ENCODE measurements around the gene NCK2. TPM values are rescaled to one million over a fixed set of nuclear protein-coding genes. Genes with fewer than 3 reads are reported as not detected.

NCK2 gene
- polyA plus RNA-seq, 3 donors: 2.5 to 18.2 (median 7.6) TPM

- intact Hi-C loops (cut with micrococcal nuclease): no loop called here
- Histone ChIP-seq H3K9me3 (replicated peaks in 1 of 2; ENCODE audit: control insufficient read depth in 1 of 2, insufficient read depth in 1 of 2, low read length in 2 of 2) (no peaks in the 10 kb centered on the region), H3K27me3 (ENCODE audit: control insufficient read depth in 2 of 2, insufficient read depth in 2 of 2, low read length in 2 of 2) (no peaks in the 10 kb centered on the region), H3K79me2 (ENCODE audit: insufficient read depth, low read length) (peaks cover 65% of the 10 kb centered on the region), H3K4me2 (replicated peaks; ENCODE audit: extremely low read depth, low read length, poor library complexity, severe bottlenecking) (no peak overlapping the region), H3K4me3 (replicated peaks in 1 of 3; ENCODE audit: low read depth in 2 of 3, low read length in 3 of 3) (no peak overlapping the region), H3K9ac (ENCODE audit: insufficient read depth, low read length, poor library complexity, severe bottlenecking) (no peak overlapping the region), H3K36me3 (replicated peaks in 1 of 2; ENCODE audit: control insufficient read depth in 1 of 2, insufficient read depth in 2 of 2, low read length in 2 of 2) (no peaks in the 10 kb centered on the region), H2AFZ (ENCODE audit: insufficient read depth, low read depth, low read length, poor library complexity, severe bottlenecking) (no peak overlapping the region), H3K27ac (ENCODE audit: low read depth in 1 of 2, low read length in 2 of 2) (no peak overlapping the region), H4K20me1 (ENCODE audit: insufficient read depth, low read length) (peaks cover 35% of the 10 kb centered on the region), H3K4me1 (ENCODE audit: control insufficient read depth in 1 of 2, insufficient read depth in 2 of 2, low read length in 2 of 2) (peaks cover 21 to 30% of the 10 kb centered on the region in 2 donors)
- H3K36me3 Mint-ChIP-seq: peaks cover 0 to 7% of the 10 kb centered on the region in 2 donors
- no peak overlapping the region for H3K4me3 Mint-ChIP-seq
- TF ChIP-seq CTCF (IDR thresholded peaks at IDR 0.05): no peak
- H3K27ac Mint-ChIP-seq: no peak overlapping the region
- peaks cover 52% of the 10 kb centered on the region for H3K4me1 Mint-ChIP-seq
- WGBS (ENCODE audit: insufficient coverage): 90% methylated on average over 11 of the region's 18 CpGs
- peaks cover 0 to 3% (median 0%) of the 10 kb centered on the region in 7 donors for H3K9me3 Mint-ChIP-seq
- H3K27me3 Mint-ChIP-seq (ENCODE audit: low read depth in 3 of 3): peaks cover 0 to 2% (median 2%) of the 10 kb centered on the region in 3 donors
- no peak for DNase-seq
Measured at GRCh38 chr2:105783151-105783738, 38.5 kb downstream of the NCK2 start.

GRCh38 chr2:105783972-105784371 is 39.3 kb downstream of the NCK2 start:
- Histone ChIP-seq H3K36me3 (replicated peaks in 1 of 2; ENCODE audit: control insufficient read depth in 1 of 2, insufficient read depth in 2 of 2, low read length in 2 of 2) (no peaks in the 10 kb centered on the region), H3K9ac (ENCODE audit: insufficient read depth, low read length, poor library complexity, severe bottlenecking) (no peak overlapping the region), H3K79me2 (ENCODE audit: insufficient read depth, low read length) (peaks cover 64% of the 10 kb centered on the region), H2AFZ (ENCODE audit: insufficient read depth, low read depth, low read length, poor library complexity, severe bottlenecking) (no peak overlapping the region), H3K9me3 (replicated peaks in 1 of 2; ENCODE audit: control insufficient read depth in 1 of 2, insufficient read depth in 1 of 2, low read length in 2 of 2) (no peaks in the 10 kb centered on the region), H4K20me1 (ENCODE audit: insufficient read depth, low read length) (peaks cover 35% of the 10 kb centered on the region), H3K27me3 (ENCODE audit: control insufficient read depth in 2 of 2, insufficient read depth in 2 of 2, low read length in 2 of 2) (no peaks in the 10 kb centered on the region), H3K4me3 (replicated peaks in 1 of 3; ENCODE audit: low read depth in 2 of 3, low read length in 3 of 3) (no peak overlapping the region), H3K27ac (ENCODE audit: low read depth in 1 of 2, low read length in 2 of 2) (no peak overlapping the region), H3K4me2 (replicated peaks; ENCODE audit: extremely low read depth, low read length, poor library complexity, severe bottlenecking) (no peak overlapping the region), H3K4me1 (ENCODE audit: control insufficient read depth in 1 of 2, insufficient read depth in 2 of 2, low read length in 2 of 2) (peaks cover 21 to 36% of the 10 kb centered on the region in 2 donors)
- peaks cover 58% of the 10 kb centered on the region for H3K4me1 Mint-ChIP-seq
- H3K27ac Mint-ChIP-seq: no peak overlapping the region
- H3K4me3 Mint-ChIP-seq: no peak overlapping the region
- no peak for TF ChIP-seq CTCF (IDR thresholded peaks at IDR 0.05)
- 52% methylated on average over 7 of the region's 10 CpGs for WGBS (ENCODE audit: insufficient coverage)
- no peak for DNase-seq
- peaks cover 0 to 3% (median 0%) of the 10 kb centered on the region in 7 donors for H3K9me3 Mint-ChIP-seq
- H3K27me3 Mint-ChIP-seq (ENCODE audit: low read depth in 3 of 3): peaks cover 0 to 2% (median 2%) of the 10 kb centered on the region in 3 donors
- H3K36me3 Mint-ChIP-seq: peaks cover 0 to 7% of the 10 kb centered on the region in 2 donors
- intact Hi-C loops (cut with micrococcal nuclease): no loop called here

Data from CD14-positive monocyte (primary cell).